Aorta (tissue), 5 donors: ENCODE measurements around the gene PCGF6. TPM values are rescaled to one million over a fixed set of nuclear protein-coding genes. Genes with fewer than 3 reads are reported as not detected.

Experiments
- ATAC-seq: fragments of 200-7000 bp; cut with Tn5 transposase; one replicate; pipeline ENCODE4 v1.9.1; 2022; ENCODE audit warnings: moderate library complexity; ENCODE audit not compliant: low FRiP score
- DNase-seq, 2 donors: peaks; one replicate each; pipeline ENCODE4 v3.0.0-alpha.2; 2020
- H3K27ac ChIP-seq, 2 donors: one replicate each; pipeline ENCODE4 v1.5.1; 2013; ENCODE audit warnings: low read length in 2 of 2, mild to moderate bottlenecking in 2 of 2, moderate library complexity in 2 of 2, control low read depth in 1 of 2, inconsistent platforms in 1 of 2, low read depth in 1 of 2
- H3K27me3 ChIP-seq, 2 donors: one replicate each; pipeline ENCODE4 v1.6.1; 2013; ENCODE audit warnings: control low read depth in 1 of 2, low read length in 1 of 2, mild to moderate bottlenecking in 1 of 2, moderate library complexity in 1 of 2; ENCODE audit not compliant: insufficient read depth in 2 of 2, control insufficient read depth in 1 of 2
- H3K36me3 ChIP-seq, 2 donors: one replicate each; pipeline ENCODE4 v1.6.1; 2013; ENCODE audit warnings: control low read depth in 1 of 2, low read length in 1 of 2, mild to moderate bottlenecking in 1 of 2; ENCODE audit not compliant: insufficient read depth in 2 of 2, control insufficient read depth in 1 of 2
- H3K4me1 ChIP-seq, 2 donors: one replicate each; pipeline ENCODE4 v1.6.1; 2013; ENCODE audit warnings: low read length in 2 of 2, control low read depth in 1 of 2, mild to moderate bottlenecking in 1 of 2, moderate library complexity in 1 of 2; ENCODE audit not compliant: insufficient read depth in 2 of 2, control insufficient read depth in 1 of 2
- H3K4me3 ChIP-seq, 2 donors: one replicate each; pipeline ENCODE4 v1.5.1; 2013; ENCODE audit warnings: low read length in 2 of 2, control low read depth in 1 of 2, mild to moderate bottlenecking in 1 of 2
- H3K9me3 ChIP-seq: one replicate; pipeline ENCODE4 v1.6.1; 2013; ENCODE audit warnings: mild to moderate bottlenecking, low read length; ENCODE audit not compliant: control insufficient read depth
- WGBS, 2 donors: extraction: QIAGEN DNeasy Blood & Tissue Kit; methylation state at CpG; one replicate each; pipeline ENCODE4 v1.1.7; 2013; 5-methylcytosine and 5-hydroxymethylcytosine counted together
- intact Hi-C, 2 donors: fragments of 100-400 bp; cut with DNase I; formaldehyde crosslinking; loops; one replicate each; pipeline versions ENCODE4 v1.14.2 to v1.15.0; 2022
- polyA plus RNA-seq, 2 donors: library from polyadenylated mRNA; stranded (reverse); fragments of 200-250 nt; gene quantifications; one replicate each; pipeline ENCODE4 v1.2.3, GENCODE V29; 2013
- total RNA-seq, 2 donors: library from RNA; stranded (reverse); fragmentation: NEBNext Ultra II Directional; extraction: Animal tissue kit (Norgen Biotek cat#: 25700); gene quantifications; one replicate each; pipeline ENCODE4 v1.2.1, GENCODE V29; 2021
- donor health status: healthy with polysubstance abuse.
- donor health status: Bipolar disorder and iron deficiency.
- donor health status: DM: no; HTN: no; CAD: no.
- donor health status: DM: no; HTN: no; CAD: no.
- donor health status: DM: yes; HTN: yes; CAD: no.

PCGF6 gene
- total and polyA plus RNA-seq, 4 donors = 6.4 to 9.8 (median 8.9) TPM

GRCh38 chr10:103336370-103336769 lies 14.6 kb downstream of the PCGF6 start:
- DNase-seq = no peak
- Histone ChIP-seq H3K4me1 (no peaks in the 10 kb centered on the region), H3K27ac (no peak overlapping the region), H3K4me3 (no peak overlapping the region), H3K9me3 (no peaks in the 10 kb centered on the region), H3K36me3 (peaks cover 0 to 4% of the 10 kb centered on the region in 2 donors), H3K27me3 (no peaks in the 10 kb centered on the region)
- 95% methylated on average over 4 of the region's 4 CpGs for WGBS, 2 donors
- ATAC-seq = no peak
- intact Hi-C loops = loop anchor here in 1 of 2 donors (10.0 kb wide), 2 partner anchors 422 to 502 kb away; partner anchors contain the start of genes CNNM2 and CYP17A1

GRCh38 chr10:103334567-103334966 lies 16.4 kb downstream of the PCGF6 start:
- no peaks in the 10 kb centered on the region for H3K27me3 ChIP-seq
- no peaks in the 10 kb centered on the region for H3K4me1 ChIP-seq
- intact Hi-C loops = loop anchor here in 1 of 2 donors (10.0 kb wide), 2 partner anchors 420 to 500 kb away; partner anchors contain the start of genes CNNM2 and CYP17A1
- DNase-seq (no peak), ATAC-seq (no peak)
- H3K36me3 ChIP-seq = peaks cover 0 to 5% of the 10 kb centered on the region in 2 donors
- no peak overlapping the region for H3K4me3 ChIP-seq
- H3K9me3 ChIP-seq = no peaks in the 10 kb centered on the region
- no peak overlapping the region for H3K27ac ChIP-seq

- no peak overlapping the region for H3K4me3 ChIP-seq
- no peaks in the 10 kb centered on the region for H3K9me3 ChIP-seq
- no peaks in the 10 kb centered on the region for H3K27me3 ChIP-seq
- ATAC-seq = no peak
- DNase-seq = no peak
- WGBS, 2 donors = 75 to 78% methylated on average over 2 of the region's 2 CpGs
- intact Hi-C loops = loop anchor here in 1 of 2 donors (10.0 kb wide), 2 partner anchors 419 to 499 kb away; partner anchors contain the start of genes CNNM2 and CYP17A1
- H3K36me3 ChIP-seq = peaks cover 0 to 5% of the 10 kb centered on the region in 2 donors
- no peak overlapping the region for H3K27ac ChIP-seq
- no peaks in the 10 kb centered on the region for H3K4me1 ChIP-seq
Measured at GRCh38 chr10:103333934-103334520, 16.9 kb downstream of the PCGF6 start.

GRCh38 chr10:103327906-103328305 lies 23.0 kb downstream of the PCGF6 start:
- WGBS, 2 donors = 87 to 90% methylated on average over 7 of the region's 7 CpGs
- no peaks in the 10 kb centered on the region for H3K4me1 ChIP-seq
- peaks cover 0 to 3% of the 10 kb centered on the region in 2 donors for H3K36me3 ChIP-seq
- H3K27me3 ChIP-seq = no peaks in the 10 kb centered on the region
- intact Hi-C loops = no loop called here
- no peak overlapping the region for H3K27ac ChIP-seq
- DNase-seq (no peak), ATAC-seq (no peak)
- H3K9me3 ChIP-seq = no peaks in the 10 kb centered on the region
- no peak overlapping the region for H3K4me3 ChIP-seq

- no peak for ATAC-seq
- H3K9me3 ChIP-seq = no peaks in the 10 kb centered on the region
- H3K27ac ChIP-seq = no peak overlapping the region
- H3K36me3 ChIP-seq = peaks cover 2 to 3% of the 10 kb centered on the region in 2 donors
- DNase-seq = no peak
- no peak overlapping the region for H3K4me3 ChIP-seq
- no peaks in the 10 kb centered on the region for H3K27me3 ChIP-seq
- intact Hi-C loops = no loop called here
- no peaks in the 10 kb centered on the region for H3K4me1 ChIP-seq
Measured at GRCh38 chr10:103316087-103316486, 34.9 kb downstream of the PCGF6 start.

- ATAC-seq (no peak), DNase-seq (no peak)
- intact Hi-C loops = no loop called here
- Histone ChIP-seq H3K9me3 (no peaks in the 10 kb centered on the region), H3K27me3 (no peaks in the 10 kb centered on the region), H3K4me1 (no peaks in the 10 kb centered on the region), H3K27ac (no peak overlapping the region), H3K4me3 (no peak overlapping the region), H3K36me3 (peaks cover 0 to 14% of the 10 kb centered on the region in 2 donors)
- WGBS, 2 donors = 89 to 94% methylated on average over 1 of the region's 1 CpG
Measured at GRCh38 chr10:103310197-103310596, 40.7 kb downstream of the PCGF6 start.

- WGBS, 2 donors = 94 to 95% methylated on average over 5 of the region's 5 CpGs
- Histone ChIP-seq H3K4me3 (no peak overlapping the region), H3K27me3 (no peaks in the 10 kb centered on the region), H3K9me3 (no peaks in the 10 kb centered on the region), H3K4me1 (no peaks in the 10 kb centered on the region), H3K36me3 (peaks cover 0 to 10% of the 10 kb centered on the region in 2 donors), H3K27ac (no peak overlapping the region)
- intact Hi-C loops = no loop called here
- ATAC-seq = no peak
- no peak for DNase-seq
Measured at GRCh38 chr10:103307594-103307993, 43.3 kb downstream of the PCGF6 start.

GRCh38 chr10:103295374-103296015 lies 55.4 kb downstream of the PCGF6 start:
- Histone ChIP-seq H3K4me1 (no peaks in the 10 kb centered on the region), H3K27me3 (no peaks in the 10 kb centered on the region), H3K4me3 (no peak overlapping the region), H3K36me3 (no peaks in the 10 kb centered on the region), H3K27ac (no peak overlapping the region), H3K9me3 (no peaks in the 10 kb centered on the region)
- DNase-seq (no peak), ATAC-seq (no peak)
- intact Hi-C loops = no loop called here
- 44 to 51% methylated on average over 2 of the region's 2 CpGs for WGBS, 2 donors

GRCh38 chr10:103291588-103291987 lies 59.4 kb downstream of the PCGF6 start:
- no peaks in the 10 kb centered on the region for H3K4me1 ChIP-seq
- H3K36me3 ChIP-seq = no peaks in the 10 kb centered on the region
- ATAC-seq (no peak), DNase-seq (no peak)
- intact Hi-C loops = no loop called here
- H3K27ac ChIP-seq = no peak overlapping the region
- H3K27me3 ChIP-seq = no peaks in the 10 kb centered on the region
- H3K4me3 ChIP-seq = no peak overlapping the region
- peaks cover 3% of the 10 kb centered on the region for H3K9me3 ChIP-seq
- WGBS, 2 donors = 72% methylated on average over 4 of the region's 4 CpGs
